Ishikawa (cell line): ENCODE data around the gene SETD7.

Source experiments
- CEBPB ChIP-seq: IDR thresholded peaks from 2 replicates; pipeline ENCODE4 v1.6.1; 2012
- CREB1 ChIP-seq: IDR thresholded peaks from 2 replicates; pipeline ENCODE4 v1.6.1; 2012; ENCODE audit warnings: low read depth
- YY1 ChIP-seq: IDR thresholded peaks from 2 replicates; pipeline ENCODE4 v1.6.1; 2012; ENCODE audit warnings: low read depth

DNA sequence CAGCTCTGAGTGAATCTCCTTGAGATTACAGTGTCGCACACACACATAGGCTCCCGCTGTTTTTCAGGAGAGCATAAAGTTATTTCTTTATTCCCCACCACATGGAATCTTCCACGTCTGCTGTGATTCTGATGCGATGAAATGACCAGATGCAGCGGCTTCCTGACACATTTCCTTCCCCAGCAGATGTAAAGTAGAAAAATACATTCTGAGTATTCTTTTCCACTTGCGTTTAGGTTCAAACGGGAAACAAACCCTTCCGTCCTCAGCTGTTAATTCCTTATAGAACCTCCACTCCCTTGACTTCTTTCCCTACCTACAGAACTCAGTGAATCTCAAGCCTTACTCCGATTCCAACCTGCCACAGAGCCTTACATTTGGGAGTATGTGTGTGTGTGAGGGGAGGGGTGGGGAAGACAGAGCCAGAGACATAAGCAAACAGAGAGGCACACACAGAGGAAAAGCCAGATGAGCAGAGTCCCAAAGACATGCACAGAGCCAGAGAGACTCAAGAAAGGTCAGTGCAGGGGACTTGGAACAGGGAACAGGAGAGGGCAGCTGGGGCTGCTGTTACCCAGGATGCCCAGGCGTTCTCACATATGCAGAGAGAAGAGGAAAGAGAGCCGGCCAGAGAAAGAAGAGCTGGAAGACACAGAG lies 47.3 kb downstream of the SETD7 start:
- TF ChIP-seq YY1 (no peak), CREB1 (no peak), CEBPB (no peak)
